ENCODE results near the gene PBLD.

DNA sequence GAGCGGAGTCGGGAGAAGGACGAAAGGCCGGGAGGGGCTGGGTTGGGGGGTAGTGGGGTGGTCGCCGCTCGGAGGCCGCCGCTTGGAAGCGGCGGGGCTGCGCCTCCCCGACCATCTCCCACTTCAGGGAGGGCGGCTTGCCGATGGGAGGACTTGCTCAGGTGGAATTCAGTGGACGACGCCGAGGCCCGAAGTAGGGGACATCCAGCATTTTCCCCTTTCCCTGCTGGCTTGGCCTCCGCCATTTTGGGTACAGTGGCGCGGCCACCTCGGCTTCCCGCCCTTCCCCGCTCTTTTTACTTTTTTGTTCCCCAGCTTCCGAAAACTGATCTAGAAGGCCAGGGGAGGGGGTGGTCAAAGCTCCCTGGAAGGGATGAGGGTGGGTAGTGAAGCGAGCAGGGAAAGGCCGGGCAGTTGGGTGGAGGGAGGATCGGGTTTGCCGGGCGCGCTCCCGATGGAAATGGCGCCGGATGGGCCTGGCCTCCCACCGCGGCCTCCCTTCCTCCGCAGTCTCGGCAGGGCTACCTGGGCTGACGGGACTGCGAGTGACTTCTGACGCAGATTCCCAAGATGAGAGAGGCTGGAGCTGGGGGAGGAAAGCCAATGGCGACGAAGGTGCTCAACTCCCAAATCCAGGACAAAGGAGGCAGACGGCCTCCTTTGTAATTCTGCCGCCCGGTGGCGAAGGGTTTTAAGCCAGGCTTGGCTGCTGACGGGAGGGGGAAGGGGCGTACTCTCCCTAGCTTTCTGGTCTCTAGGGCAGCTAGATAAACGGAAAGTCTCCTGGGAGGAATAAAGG lies at the start of gene PBLD:
- TF ChIP-seq, protein P1, sequence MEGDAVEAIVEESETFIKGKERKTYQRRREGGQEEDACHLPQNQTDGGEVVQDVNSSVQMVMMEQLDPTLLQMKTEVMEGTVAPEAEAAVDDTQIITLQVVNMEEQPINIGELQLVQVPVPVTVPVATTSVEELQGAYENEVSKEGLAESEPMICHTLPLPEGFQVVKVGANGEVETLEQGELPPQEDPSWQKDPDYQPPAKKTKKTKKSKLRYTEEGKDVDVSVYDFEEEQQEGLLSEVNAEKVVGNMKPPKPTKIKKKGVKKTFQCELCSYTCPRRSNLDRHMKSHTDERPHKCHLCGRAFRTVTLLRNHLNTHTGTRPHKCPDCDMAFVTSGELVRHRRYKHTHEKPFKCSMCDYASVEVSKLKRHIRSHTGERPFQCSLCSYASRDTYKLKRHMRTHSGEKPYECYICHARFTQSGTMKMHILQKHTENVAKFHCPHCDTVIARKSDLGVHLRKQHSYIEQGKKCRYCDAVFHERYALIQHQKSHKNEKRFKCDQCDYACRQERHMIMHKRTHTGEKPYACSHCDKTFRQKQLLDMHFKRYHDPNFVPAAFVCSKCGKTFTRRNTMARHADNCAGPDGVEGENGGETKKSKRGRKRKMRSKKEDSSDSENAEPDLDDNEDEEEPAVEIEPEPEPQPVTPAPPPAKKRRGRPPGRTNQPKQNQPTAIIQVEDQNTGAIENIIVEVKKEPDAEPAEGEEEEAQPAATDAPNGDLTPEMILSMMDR (IDR thresholded peaks at IDR 0.05), result peak in 4 of 7 experiments; percentile 18 to 67 (median 42)
- no peak for TF ChIP-seq EP300 (IDR thresholded peaks at IDR 0.05)

Measured in stomach (tissue), 4 donors.